ENCODE data around the gene SPNS3.

Gene SPNS3, protein sequence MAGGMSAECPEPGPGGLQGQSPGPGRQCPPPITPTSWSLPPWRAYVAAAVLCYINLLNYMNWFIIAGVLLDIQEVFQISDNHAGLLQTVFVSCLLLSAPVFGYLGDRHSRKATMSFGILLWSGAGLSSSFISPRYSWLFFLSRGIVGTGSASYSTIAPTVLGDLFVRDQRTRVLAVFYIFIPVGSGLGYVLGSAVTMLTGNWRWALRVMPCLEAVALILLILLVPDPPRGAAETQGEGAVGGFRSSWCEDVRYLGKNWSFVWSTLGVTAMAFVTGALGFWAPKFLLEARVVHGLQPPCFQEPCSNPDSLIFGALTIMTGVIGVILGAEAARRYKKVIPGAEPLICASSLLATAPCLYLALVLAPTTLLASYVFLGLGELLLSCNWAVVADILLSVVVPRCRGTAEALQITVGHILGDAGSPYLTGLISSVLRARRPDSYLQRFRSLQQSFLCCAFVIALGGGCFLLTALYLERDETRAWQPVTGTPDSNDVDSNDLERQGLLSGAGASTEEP

DNA sequence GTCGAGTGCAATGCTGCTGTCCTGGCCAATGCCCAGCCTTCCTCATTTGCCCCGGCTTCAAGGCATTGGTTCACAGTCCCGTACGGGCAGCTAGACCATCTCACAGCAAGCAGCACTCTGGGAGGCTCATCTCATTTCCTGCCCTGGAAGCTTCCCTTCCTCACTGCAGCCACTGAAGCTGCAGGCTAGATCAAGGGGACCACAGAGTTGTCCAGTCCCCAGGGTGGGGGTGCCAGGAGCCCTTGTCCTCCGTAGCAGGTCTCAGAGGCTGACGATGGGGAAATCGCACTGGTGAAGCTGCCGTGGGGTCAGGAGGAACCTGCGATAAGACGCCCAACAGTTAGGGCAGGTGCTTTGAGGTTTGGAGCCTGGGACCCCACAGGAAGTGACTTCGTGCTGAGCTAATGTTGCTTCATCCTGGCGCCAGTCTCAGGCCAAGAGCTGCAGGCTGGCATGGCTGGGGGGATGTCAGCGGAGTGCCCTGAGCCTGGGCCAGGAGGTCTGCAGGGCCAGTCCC lies at the start of gene SPNS3:
Gene SPNS3, plus strand, starts transcription at position 426 of the 517 bp plus-strand sequence. Its CDS starts 28 bp downstream, at position 454.
- TF ChIP-seq ZNF274 (IDR thresholded peaks at IDR 0.05; ENCODE audit: low read depth, low read length): no peak
- no peak within 1 kb of the TSS for H3K4me3 ChIP-seq (ENCODE audit: low read length)

DNA sequence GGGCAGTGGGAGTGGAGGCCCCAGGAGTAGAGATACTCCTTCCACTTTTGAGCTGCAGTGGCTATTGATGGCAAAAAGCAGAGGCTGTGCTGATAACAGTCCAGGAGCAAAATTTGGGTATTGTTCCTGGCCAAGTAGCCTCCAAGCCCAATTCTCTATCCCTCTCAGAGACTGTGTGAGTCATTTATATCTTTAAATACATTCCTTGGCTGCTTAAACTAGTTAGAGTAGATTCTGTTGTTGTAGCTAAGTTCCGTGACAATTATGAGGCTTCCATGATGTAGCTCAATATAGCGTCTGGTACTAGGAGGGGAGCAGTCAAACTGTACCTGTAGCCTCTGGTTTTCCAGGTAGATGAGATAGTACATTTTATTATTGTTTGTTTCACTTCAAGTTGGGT lies 47.3 kb upstream of the SPNS3 start:
- no peak for TF ChIP-seq ZNF274 (IDR thresholded peaks at IDR 0.05; ENCODE audit: low read depth, low read length)

DNA sequence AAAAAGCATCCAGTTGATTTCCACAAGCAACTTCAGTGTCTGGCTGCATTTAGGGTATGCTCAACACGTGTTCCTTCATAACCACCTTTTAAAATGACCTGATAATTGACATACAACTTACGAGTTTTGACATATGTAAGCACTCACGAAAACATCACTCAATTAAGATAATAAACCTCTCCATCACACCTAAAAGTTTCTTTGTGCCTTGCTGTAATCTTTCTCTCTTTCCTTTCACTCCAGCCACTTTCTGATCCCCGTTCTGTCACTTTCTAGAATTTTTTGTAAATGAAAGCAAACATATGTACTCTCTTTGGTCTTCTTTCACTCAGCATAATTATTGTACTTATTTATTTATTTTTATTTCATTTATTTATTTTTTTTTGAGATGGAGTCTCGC lies 46.6 kb upstream of the SPNS3 start:
- no peak for TF ChIP-seq ZNF274 (IDR thresholded peaks at IDR 0.05; ENCODE audit: low read depth, low read length)
- no peak overlapping the region for H3K4me3 ChIP-seq (ENCODE audit: low read length)

More for the DNA sequence above, 47.3 kb upstream of the SPNS3 start:
- H3K4me3 ChIP-seq (ENCODE audit: low read length): no peak overlapping the region

DNA sequence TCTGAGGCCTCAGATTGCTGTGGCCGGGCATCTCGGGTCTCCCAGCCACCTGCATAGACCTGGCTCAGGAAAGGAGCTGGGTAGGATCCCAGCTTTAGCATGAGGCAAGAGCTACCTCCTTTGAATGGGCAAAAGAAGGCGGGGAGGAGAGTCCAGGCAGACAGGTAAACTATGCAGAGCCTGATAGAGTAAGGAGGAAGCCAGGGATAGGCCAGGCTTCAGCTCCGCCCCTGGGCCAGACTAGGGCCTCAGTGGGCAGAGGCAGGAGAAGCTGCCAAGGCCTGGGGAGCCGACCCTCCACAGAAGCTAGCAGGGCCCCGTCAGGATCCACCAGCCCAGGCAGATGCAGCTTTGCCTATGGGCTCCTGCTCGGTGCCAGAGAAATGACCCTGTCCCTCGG lies 44.7 kb upstream of the SPNS3 start:
- H3K4me3 ChIP-seq (ENCODE audit: low read length): no peak overlapping the region
- no peak for TF ChIP-seq ZNF274 (IDR thresholded peaks at IDR 0.05; ENCODE audit: low read depth, low read length)

DNA sequence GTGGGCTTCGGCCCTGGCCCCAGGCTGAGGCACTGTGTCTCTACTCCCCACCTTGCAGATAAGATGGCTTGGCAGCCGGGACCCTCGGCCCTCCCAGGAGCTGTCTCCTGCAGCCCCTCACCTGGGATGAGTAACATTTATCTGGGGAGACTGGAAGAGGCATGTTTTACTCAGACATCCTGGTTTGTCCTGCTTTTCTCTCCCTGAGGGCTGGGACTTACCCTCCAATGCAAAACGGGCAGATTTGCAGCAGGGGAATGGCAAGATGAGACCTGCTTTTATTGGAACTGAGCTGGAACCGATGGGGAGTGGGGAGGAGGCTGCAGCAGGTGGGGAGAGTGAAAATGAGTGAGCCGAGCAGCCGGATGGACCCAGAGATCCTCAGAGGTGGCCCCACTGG lies 39.9 kb upstream of the SPNS3 start:
- no peak for TF ChIP-seq ZNF274 (IDR thresholded peaks at IDR 0.05; ENCODE audit: low read depth, low read length)
- H3K4me3 ChIP-seq (ENCODE audit: low read length): no peak overlapping the region

DNA sequence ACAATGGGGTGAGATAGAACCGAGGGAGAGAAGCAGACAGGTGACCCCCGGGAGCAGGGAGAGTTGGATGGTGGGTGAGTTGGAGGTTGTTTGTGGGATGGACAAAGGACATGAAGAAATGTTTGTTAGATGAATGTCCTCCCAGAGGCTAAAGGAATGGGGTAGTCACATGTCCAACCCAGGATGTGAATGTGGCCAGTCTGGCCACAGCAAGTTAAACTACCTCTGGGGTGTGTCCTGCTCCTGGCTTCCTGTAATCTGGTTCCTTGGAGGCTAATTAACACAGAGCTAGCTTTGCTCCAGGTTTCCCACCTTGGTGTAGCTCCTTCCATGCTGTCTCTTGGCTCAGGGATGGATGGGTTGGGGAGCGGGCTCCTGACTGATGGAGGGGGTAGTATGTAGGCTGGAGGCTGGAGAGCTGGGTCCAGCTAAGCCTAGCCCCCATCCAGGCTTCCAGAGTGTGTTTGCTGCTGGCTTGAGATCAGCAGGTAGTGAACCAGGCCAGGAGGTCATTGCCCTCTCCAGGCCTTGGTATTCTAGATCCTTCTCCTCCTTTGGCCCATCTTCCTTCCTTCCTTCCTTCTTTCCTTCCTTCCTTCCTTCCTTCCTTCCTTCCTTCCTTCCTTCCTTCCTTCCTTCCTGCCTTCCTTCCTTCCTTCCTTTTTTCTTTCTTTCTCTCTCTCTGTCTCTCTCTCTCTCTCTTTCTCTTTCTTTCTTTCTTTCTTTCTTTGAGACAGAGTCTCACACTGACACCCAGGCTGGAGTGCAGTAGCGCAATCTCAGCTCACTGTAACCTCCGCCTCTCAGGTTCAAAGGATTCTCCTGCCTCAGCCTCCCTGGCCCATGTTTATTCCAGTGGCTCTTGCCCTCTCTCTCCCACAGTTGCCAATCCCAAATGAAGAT lies 39.3 kb upstream of the SPNS3 start:
- no peak for TF ChIP-seq ZNF274 (IDR thresholded peaks at IDR 0.05; ENCODE audit: low read depth, low read length)
- no peak overlapping the region for H3K4me3 ChIP-seq (ENCODE audit: low read length)

DNA sequence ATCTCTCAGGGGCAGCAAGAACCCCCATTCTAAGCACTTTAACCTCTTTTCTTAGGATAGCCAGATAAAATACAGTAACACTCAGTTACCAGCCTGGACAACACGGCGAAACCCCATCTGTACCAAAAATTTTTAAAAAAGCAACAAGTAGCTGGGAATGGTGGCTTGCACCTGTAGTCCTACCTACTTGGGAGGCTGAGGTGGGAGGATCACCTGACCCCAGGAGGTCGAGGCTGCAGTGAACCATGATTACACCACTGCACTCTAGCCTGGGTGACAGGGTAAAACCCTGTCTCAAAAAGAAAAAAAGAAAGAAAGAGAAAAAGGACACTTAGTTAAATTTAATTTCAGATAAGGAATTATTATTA lies 38.6 kb upstream of the SPNS3 start:
- no peak for TF ChIP-seq ZNF274 (IDR thresholded peaks at IDR 0.05; ENCODE audit: low read depth, low read length)
- no peak overlapping the region for H3K4me3 ChIP-seq (ENCODE audit: low read length)

DNA sequence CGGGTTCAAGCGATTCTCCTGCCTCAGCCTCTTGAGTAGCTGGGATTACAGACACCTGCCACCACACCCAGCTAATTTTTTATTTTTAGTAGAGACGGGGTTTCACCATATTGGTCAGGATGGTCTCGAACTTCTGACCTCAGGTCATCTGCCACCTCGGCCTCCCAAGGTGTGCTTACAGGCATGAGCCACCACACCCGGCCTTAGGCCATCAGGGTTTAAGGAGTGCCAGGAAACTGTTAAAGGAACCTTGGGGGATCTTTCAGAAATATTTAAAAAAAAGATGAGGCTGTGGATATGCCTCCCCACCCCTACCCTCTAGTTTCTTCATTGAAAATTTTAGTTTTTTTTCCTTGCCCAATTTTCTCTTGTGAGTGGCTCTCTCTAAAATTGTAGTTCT lies 35.9 kb upstream of the SPNS3 start:
- TF ChIP-seq ZNF274 (IDR thresholded peaks at IDR 0.05; ENCODE audit: low read depth, low read length): no peak

DNA sequence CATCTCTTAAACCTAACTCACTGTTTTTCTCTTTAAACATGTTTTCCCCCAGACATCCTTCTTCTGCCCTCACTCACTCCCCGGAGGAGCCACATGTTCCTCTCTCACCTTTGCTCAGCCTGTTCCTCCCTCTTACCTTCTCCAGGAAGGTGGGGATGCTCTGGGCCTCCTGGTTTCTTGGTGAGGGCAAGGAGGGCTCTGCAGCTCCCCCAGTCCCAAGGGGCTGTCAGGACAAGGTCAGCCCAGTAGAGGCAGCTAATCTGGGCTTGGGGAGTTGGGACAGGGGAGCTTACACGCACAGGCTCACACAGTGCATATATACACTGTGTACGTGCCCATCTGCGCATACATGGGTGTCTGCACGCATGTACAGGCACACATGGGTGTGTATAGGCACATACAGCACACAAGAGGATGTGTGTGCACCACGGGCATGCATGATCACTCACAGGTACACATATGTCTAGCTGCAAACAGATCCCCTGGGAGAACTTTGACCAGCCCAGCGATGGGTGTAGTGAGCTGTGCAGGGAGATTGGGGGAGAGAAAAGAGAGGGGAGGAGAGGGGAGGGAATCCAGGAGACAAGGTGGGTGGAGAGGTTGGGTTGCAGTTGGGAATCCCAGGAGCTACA lies 28.6 kb upstream of the SPNS3 start:
- no peak for TF ChIP-seq ZNF274 (IDR thresholded peaks at IDR 0.05; ENCODE audit: low read depth, low read length)
- H3K4me3 ChIP-seq (ENCODE audit: low read length): no peak overlapping the region

More for the DNA sequence above, 35.9 kb upstream of the SPNS3 start:
- no peak overlapping the region for H3K4me3 ChIP-seq (ENCODE audit: low read length)

DNA sequence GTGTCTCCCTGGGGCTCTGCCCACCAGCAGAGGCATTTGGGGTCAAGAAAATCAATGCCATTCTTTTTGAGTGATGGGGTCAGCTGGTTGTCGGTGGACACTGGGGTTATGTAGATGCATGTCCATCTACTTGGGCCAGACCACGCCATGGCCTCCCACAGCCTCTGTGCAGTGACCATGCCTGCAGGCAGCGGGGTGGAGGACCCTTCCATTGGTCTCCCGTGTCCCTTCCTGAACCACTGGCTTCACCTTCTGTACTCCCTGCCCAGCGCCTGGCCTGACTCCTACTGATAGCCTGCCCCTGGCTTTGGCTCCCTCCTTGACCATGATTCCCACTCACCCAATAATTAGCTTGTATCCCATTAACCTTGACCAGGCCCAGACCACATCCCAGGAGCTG lies 28.0 kb upstream of the SPNS3 start:
- no peak for TF ChIP-seq ZNF274 (IDR thresholded peaks at IDR 0.05; ENCODE audit: low read depth, low read length)

DNA sequence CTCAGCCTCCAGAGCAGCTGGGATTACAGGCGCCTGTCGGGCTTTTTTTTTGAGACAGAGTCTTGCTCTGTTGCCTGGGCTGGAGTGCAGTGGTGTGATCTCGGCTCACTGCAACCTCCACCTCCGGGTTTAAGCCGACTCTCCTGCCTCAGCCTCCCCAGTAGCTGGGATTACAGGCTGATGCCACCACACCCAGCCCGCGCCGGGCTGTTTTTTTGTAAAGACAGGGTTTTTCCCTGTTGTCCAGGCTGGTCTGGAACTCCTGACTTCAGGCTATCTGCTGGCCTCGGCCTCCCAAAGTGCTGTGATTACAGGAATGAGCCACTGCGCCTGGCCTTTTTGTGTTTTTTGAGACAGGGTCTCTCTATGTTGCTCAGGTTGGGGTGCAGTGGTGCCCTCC lies 27.4 kb upstream of the SPNS3 start:
- no peak for TF ChIP-seq ZNF274 (IDR thresholded peaks at IDR 0.05; ENCODE audit: low read depth, low read length)
- H3K4me3 ChIP-seq (ENCODE audit: low read length): no peak overlapping the region

More for the DNA sequence above, 28.0 kb upstream of the SPNS3 start:
- H3K4me3 ChIP-seq (ENCODE audit: low read length): no peak overlapping the region

DNA sequence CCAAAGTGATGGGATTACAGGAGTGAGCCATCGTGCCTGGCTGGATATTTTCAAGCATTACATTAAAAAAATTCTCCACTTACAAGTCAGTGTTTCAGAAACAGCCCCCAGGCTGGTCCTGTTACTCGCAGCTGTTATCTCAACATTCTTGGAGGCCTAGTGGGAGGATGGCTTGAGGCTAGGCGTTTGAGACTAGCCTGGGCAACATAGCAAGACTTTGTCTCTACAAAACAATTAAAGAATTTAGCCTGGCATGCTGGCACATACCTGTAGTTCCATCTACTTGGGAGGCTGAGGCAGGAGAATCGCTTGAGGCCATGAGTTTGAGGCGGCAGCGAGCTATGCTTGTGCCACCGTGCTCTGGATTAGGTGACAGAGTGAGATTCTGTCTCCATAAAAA lies 26.5 kb upstream of the SPNS3 start:
- TF ChIP-seq ZNF274 (IDR thresholded peaks at IDR 0.05; ENCODE audit: low read depth, low read length): no peak
- H3K4me3 ChIP-seq (ENCODE audit: low read length): no peak overlapping the region

DNA sequence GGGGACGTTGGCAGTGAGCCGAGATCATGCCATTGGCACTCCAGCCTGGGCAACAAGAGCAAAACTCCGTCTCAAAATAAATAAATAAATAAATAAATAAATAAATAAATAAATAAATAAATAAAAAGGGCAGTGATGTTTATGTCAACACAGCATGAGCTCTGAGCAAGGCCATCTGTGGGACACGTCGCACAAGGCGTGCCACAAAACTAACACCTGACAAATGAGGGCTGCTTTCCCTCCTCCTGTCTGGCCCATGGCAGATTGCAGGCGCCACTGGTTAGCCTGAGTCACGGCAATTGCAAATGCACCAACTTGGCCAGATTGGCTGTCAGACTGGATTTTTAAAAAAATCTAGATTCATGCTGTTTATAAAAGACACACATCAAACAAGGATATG lies 25.9 kb upstream of the SPNS3 start:
- TF ChIP-seq ZNF274 (IDR thresholded peaks at IDR 0.05; ENCODE audit: low read depth, low read length): no peak
- H3K4me3 ChIP-seq (ENCODE audit: low read length): no peak overlapping the region

DNA sequence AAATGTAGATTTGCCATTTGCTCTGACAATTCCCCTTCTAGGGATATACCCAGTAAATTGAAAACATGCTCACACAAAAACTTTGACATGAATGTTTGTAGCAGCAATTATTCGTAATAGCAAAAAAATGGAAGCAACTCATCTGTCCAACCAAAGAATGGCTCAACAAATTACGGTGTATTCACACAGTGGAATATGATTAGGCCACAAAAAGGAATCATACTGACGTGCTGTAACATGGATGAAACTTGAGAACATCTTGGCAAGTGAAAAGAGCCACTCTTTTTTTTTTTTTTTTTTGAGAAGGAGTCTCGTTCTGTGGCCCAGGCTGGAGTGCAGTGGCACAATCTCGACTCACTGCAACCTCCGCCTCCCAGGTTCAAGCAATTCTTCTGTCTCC lies 24.1 kb upstream of the SPNS3 start:
- no peak overlapping the region for H3K4me3 ChIP-seq (ENCODE audit: low read length)
- TF ChIP-seq ZNF274 (IDR thresholded peaks at IDR 0.05; ENCODE audit: low read depth, low read length): no peak
